ENCODE measurements around the gene GZMA.

GRCh38 chr5:55151923-55152842 is 49.7 kb downstream of the GZMA start:
- no peak for TF ChIP-seq EP300 (IDR thresholded peaks at IDR 0.05)
- TF ChIP-seq CTCF (IDR thresholded peaks at IDR 0.05): no peak
- TF ChIP-seq POLR2AphosphoS5 (IDR thresholded peaks at IDR 0.05): no peak
- TF ChIP-seq POLR2A (IDR thresholded peaks at IDR 0.05): no peak
